ENCODE results near the gene PYGB.
"Not testable (repeated sequence)": the region's sequence is repeated elsewhere in the genome, so short reads cannot be mapped to it uniquely, and the experiment has no call there.

PYGB gene

DNA sequence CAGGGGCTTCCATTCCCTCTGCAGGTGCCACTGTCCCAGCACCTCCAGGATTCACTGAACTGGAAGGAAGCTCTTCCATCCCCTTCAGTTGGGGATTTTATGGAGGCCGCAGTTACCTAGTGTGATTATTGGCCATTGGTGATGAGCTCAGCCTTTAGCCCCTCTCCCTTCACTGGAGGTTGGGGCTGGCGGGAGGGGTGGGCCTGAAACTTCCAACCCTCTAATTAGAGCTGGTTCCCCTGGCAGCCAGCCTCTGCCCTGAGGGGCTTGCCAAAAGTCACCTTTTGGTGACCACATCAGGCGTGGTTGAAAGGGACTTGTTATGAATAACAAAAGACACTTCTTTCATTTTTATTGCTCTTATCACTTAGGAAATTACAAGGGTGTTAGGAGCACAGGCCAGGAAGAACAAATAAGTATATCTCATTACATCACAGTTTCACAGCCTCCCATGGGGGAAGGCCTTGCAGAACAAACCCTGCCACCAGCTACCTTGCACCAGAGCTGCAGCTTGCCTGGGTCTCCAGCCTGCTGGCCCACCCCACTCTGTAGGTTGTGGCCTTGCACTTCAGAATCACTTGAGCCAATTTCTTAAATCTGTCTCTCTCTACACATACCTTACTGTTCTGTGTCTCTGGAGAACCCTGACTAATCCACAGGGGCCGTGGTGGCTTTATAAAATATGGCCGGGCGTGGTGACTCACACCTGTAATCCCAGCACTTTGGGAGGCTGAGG, 5.0 kb downstream of the PYGB start:
- H3K4me1 ChIP-seq (ENCODE audit: insufficient read depth, low read length) = peaks cover 35% of the 10 kb centered on the region
- no peaks in the 10 kb centered on the region for H3K27me3 ChIP-seq (ENCODE audit: insufficient read depth, low read length)
- H2AFZ ChIP-seq (ENCODE audit: low read depth, low read length) = no peak overlapping the region
- H3K9me3 ChIP-seq (ENCODE audit: low read length) = no peaks in the 10 kb centered on the region
- H3K36me3 ChIP-seq (ENCODE audit: insufficient read depth, low read length) = peaks cover 15% of the 10 kb centered on the region
- no peak overlapping the region for H3K4me3 ChIP-seq (ENCODE audit: low read length)

GRCh38 chr20:25253606-25254275, 5.9 kb downstream of the PYGB start:
- H3K4me3 ChIP-seq (ENCODE audit: low read length) = no peak overlapping the region
- H3K27me3 ChIP-seq (ENCODE audit: insufficient read depth, low read length) = no peaks in the 10 kb centered on the region
- peaks cover 35% of the 10 kb centered on the region for H3K4me1 ChIP-seq (ENCODE audit: insufficient read depth, low read length)
- peaks cover 7% of the 10 kb centered on the region for H3K9me3 ChIP-seq (ENCODE audit: low read length)
- no peak overlapping the region for H2AFZ ChIP-seq (ENCODE audit: low read depth, low read length)
- peaks cover 24% of the 10 kb centered on the region for H3K36me3 ChIP-seq (ENCODE audit: insufficient read depth, low read length)

DNA sequence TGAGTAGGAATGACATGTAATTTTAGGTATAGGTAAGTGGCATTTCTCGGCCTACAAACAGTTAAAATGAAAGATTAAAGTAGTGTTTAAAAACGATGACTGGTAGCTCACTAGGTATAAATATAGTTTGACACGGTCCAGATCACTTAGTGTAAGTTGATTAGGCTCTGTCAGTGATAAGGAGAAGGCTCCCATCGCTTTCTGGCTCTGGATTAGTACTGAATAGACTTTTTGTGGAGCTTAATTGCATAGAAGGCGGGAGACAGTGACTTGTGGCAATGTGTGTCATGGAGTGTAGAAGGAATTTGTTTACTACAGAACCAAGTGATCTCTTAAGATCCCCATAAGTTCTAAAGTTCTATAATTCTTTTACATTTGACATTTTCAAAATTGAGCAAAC, 6.7 kb downstream of the PYGB start:
- no peak overlapping the region for H3K4me3 ChIP-seq (ENCODE audit: low read length)
- peaks cover 14% of the 10 kb centered on the region for H3K9me3 ChIP-seq (ENCODE audit: low read length)
- H3K4me1 ChIP-seq (ENCODE audit: insufficient read depth, low read length) = peaks cover 31% of the 10 kb centered on the region
- H3K27me3 ChIP-seq (ENCODE audit: insufficient read depth, low read length) = no peaks in the 10 kb centered on the region
- peaks cover 32% of the 10 kb centered on the region for H3K36me3 ChIP-seq (ENCODE audit: insufficient read depth, low read length)
- no peak overlapping the region for H2AFZ ChIP-seq (ENCODE audit: low read depth, low read length)

GRCh38 chr20:25254986-25255680, 7.2 kb downstream of the PYGB start:
- H3K36me3 ChIP-seq (ENCODE audit: insufficient read depth, low read length) = peaks cover 38% of the 10 kb centered on the region

DNA sequence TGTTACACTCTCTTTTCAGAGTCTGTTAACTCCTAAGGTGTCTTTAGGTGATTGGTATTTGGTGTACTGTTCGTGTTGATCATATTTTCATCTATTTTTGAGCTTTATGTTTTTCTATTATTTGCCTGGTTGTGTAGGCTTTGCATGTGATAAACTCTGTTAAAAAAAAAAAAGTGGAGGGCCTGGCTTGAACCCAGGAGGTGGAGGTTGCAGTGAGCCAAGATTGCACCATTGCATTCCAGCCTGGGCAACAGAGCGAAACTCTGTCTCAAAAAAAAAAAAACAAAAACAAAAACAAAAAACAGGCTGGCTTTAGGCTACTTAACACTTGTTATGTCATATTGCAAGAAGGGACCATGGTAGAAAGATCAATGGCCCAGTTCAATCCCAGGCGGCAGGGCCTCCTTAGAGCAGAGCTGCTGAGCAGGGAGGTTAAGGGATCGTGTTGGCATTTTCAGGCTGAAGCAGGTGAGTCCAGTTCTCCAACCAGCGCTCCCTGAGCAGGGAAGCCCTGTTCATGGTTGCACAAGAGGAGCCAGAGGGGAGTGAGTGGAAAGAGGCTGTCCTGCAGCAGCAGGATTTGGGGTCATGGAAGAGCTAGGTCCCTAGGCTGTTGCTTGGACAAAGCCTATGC, 8.5 kb downstream of the PYGB start:
- no peak overlapping the region for H2AFZ ChIP-seq (ENCODE audit: low read depth, low read length)
- peaks cover 28% of the 10 kb centered on the region for H3K9me3 ChIP-seq (ENCODE audit: low read length)
- no peak overlapping the region for H3K4me3 ChIP-seq (ENCODE audit: low read length)
- peaks cover 47% of the 10 kb centered on the region for H3K36me3 ChIP-seq (ENCODE audit: insufficient read depth, low read length)
- H3K4me1 ChIP-seq (ENCODE audit: insufficient read depth, low read length) = peaks cover 16% of the 10 kb centered on the region
- no peaks in the 10 kb centered on the region for H3K27me3 ChIP-seq (ENCODE audit: insufficient read depth, low read length)

More at GRCh38 chr20:25254986-25255680, 7.2 kb downstream of the PYGB start:
- Histone ChIP-seq H3K4me1 (ENCODE audit: insufficient read depth, low read length) (peaks cover 28% of the 10 kb centered on the region), H3K4me3 (ENCODE audit: low read length) (no peak overlapping the region), H2AFZ (ENCODE audit: low read depth, low read length) (no peak overlapping the region), H3K27me3 (ENCODE audit: insufficient read depth, low read length) (no peaks in the 10 kb centered on the region), H3K9me3 (ENCODE audit: low read length) (peaks cover 20% of the 10 kb centered on the region)

- Histone ChIP-seq H2AFZ (ENCODE audit: low read depth, low read length) (no peak overlapping the region), H3K27me3 (ENCODE audit: insufficient read depth, low read length) (no peaks in the 10 kb centered on the region), H3K4me3 (ENCODE audit: low read length) (no peak overlapping the region), H3K36me3 (ENCODE audit: insufficient read depth, low read length) (peaks cover 47% of the 10 kb centered on the region), H3K4me1 (ENCODE audit: insufficient read depth, low read length) (peaks cover 8% of the 10 kb centered on the region), H3K9me3 (ENCODE audit: low read length) (peaks cover 31% of the 10 kb centered on the region)
Measured at GRCh38 chr20:25257130-25257529, 9.2 kb downstream of the PYGB start.

DNA sequence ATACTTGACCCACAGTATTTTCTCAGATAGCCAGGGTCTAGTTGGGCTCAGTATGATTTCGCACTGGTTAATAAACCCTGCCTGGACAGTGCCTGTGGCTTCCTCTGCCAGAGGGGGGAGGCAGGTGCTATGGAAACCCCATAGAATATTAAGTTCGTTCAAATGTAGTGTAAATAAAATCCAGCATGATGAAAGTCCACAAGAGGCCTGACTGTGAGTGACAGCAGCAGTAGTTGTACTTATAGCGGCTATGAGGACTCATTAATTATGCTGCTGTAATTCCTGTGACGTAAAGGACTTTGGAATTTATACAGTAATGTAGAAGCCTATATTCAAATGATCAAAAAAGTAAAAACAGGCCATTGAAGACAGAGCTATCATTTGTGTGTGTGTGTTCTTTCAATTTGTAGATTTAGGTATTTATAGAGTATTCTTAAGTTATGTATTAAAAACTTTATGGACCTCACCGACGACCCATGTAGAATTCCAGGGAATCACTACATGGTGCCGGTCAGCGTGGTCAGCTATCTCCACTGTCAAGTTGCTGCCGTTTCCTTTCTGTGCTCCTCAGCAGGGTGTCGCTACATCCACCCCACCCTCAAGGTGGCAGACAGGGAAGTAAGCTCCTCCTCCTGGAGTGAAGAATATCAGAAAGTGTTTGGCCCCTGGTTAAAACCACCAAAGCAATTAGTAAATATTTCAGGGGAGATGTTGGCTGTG, 10.0 kb downstream of the PYGB start:
- Histone ChIP-seq H3K4me3 (ENCODE audit: low read length) (no peak overlapping the region), H2AFZ (ENCODE audit: low read depth, low read length) (no peak overlapping the region), H3K27me3 (ENCODE audit: insufficient read depth, low read length) (no peaks in the 10 kb centered on the region), H3K36me3 (ENCODE audit: insufficient read depth, low read length) (peaks cover 45% of the 10 kb centered on the region), H3K4me1 (ENCODE audit: insufficient read depth, low read length) (no peaks in the 10 kb centered on the region), H3K9me3 (ENCODE audit: low read length) (peaks cover 31% of the 10 kb centered on the region)

DNA sequence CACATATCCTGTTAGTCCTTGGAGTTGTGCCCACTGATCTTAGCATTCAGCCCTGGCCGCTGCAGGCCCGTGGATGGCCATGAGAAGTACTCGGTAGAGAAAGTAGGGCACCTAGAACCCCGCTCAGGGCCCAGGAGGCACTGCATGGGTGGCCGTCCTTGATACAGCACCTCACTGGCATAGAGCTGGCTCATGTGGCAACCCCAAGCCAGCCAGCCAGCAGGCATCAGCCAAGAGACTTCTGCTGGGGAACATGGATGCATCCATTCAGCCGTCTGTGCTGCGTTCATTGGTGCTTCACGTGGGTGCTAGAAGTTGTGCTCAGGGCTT, 10.6 kb downstream of the PYGB start:
- H3K9me3 ChIP-seq (ENCODE audit: low read length) = peaks cover 31% of the 10 kb centered on the region
- H3K36me3 ChIP-seq (ENCODE audit: insufficient read depth, low read length) = peaks cover 43% of the 10 kb centered on the region
- no peaks in the 10 kb centered on the region for H3K27me3 ChIP-seq (ENCODE audit: insufficient read depth, low read length)
- H3K4me3 ChIP-seq (ENCODE audit: low read length) = no peak overlapping the region
- no peak overlapping the region for H2AFZ ChIP-seq (ENCODE audit: low read depth, low read length)
- H3K4me1 ChIP-seq (ENCODE audit: insufficient read depth, low read length) = no peaks in the 10 kb centered on the region

- no peaks in the 10 kb centered on the region for H3K4me1 ChIP-seq (ENCODE audit: insufficient read depth, low read length)
- peaks cover 31% of the 10 kb centered on the region for H3K9me3 ChIP-seq (ENCODE audit: low read length)
- no peak overlapping the region for H2AFZ ChIP-seq (ENCODE audit: low read depth, low read length)
- H3K27me3 ChIP-seq (ENCODE audit: insufficient read depth, low read length) = no peaks in the 10 kb centered on the region
- H3K4me3 ChIP-seq (ENCODE audit: low read length) = no peak overlapping the region
- H3K36me3 ChIP-seq (ENCODE audit: insufficient read depth, low read length) = peaks cover 43% of the 10 kb centered on the region
Measured at GRCh38 chr20:25258828-25259227, 10.9 kb downstream of the PYGB start.

DNA sequence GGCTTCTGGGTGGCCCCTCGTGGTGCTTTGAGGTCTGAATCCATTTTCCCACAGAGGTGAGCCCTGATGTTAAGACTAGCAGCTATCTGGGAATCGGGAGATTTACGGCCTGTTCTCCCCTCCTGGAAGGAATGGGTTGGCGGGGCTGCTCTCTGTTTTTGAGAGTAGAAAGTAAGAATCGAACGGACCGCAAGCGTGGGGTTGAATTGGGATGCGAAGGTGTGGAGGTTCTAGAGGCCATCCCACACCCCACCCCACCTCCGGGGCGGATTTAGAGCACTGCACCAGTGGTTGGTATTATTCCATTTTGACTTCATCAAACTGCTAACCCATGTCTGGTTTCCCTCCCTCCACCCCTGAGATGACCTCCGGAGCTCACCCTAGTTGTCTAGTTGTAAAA, 11.5 kb downstream of the PYGB start:
- no peak overlapping the region for H3K4me3 ChIP-seq (ENCODE audit: low read length)
- H3K4me1 ChIP-seq (ENCODE audit: insufficient read depth, low read length) = no peaks in the 10 kb centered on the region
- H3K36me3 ChIP-seq (ENCODE audit: insufficient read depth, low read length) = peaks cover 43% of the 10 kb centered on the region
- no peak overlapping the region for H2AFZ ChIP-seq (ENCODE audit: low read depth, low read length)
- no peaks in the 10 kb centered on the region for H3K27me3 ChIP-seq (ENCODE audit: insufficient read depth, low read length)
- peaks cover 31% of the 10 kb centered on the region for H3K9me3 ChIP-seq (ENCODE audit: low read length)

DNA sequence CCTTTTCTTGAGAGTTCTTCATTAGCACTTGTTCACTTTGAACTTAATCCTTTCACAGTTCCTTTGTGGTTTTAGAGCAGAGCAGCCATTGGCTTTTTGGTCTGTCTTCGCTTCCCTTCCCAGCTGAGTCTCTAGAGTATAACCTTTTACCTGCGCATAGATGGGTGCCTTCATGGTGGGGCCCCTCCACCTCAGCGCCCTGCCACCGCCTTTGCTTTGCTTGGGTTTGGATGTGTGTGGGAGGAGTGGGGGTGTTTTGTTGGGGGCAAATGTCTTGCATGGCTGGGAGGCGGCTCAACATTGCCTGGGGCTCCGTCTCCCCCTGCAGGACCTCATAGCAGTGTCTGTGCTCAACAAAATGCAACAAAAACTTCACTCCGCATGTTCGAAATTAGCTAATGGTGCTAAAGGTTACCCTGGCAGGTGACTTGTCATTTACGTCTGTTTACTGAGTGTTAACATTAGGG, 11.9 kb downstream of the PYGB start:
- Histone ChIP-seq H3K4me3 (ENCODE audit: low read length) (no peak overlapping the region), H3K4me1 (ENCODE audit: insufficient read depth, low read length) (no peaks in the 10 kb centered on the region), H3K36me3 (ENCODE audit: insufficient read depth, low read length) (peaks cover 41% of the 10 kb centered on the region), H3K27me3 (ENCODE audit: insufficient read depth, low read length) (no peaks in the 10 kb centered on the region), H2AFZ (ENCODE audit: low read depth, low read length) (no peak overlapping the region), H3K9me3 (ENCODE audit: low read length) (peaks cover 31% of the 10 kb centered on the region)

DNA sequence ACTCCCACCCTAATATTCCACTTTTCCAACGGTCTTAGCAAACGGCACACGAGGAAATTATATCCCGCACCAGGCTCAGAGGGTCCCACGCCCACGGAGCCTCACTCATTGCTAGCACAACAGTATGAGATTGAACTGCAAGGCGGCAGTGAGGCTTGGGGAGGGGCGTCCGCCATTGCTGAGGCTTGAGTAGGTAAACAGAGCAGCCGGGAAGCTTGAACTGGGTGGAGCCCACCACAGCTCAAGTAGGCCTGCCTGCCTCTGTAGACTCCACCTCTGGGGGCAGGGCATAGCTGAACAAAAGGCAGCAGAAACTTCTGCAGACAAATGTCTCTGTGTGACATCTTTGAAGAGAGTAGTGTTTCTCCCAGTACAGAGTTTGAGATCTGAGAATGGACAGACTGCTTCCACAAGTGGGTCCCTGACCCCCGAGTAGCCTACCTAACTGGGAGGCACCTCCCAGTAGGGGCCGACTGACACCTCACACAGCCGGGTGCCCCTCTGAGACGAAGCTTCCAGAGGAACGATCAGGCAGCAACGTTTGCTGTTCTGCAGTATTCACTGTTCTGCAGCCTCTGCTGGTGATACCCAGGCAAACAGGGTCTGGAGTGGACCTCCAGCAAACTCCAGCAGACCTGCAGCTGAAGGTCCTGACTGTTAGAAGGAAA, 13.0 kb downstream of the PYGB start:
- not testable (repeated sequence) for H3K27me3 ChIP-seq (ENCODE audit: insufficient read depth, low read length); H3K4me3 ChIP-seq (ENCODE audit: low read length); H2AFZ ChIP-seq (ENCODE audit: low read depth, low read length); H3K4me1 ChIP-seq (ENCODE audit: insufficient read depth, low read length)
- peaks cover 31% of the 10 kb centered on the region for H3K9me3 ChIP-seq (ENCODE audit: low read length)
- H3K36me3 ChIP-seq (ENCODE audit: insufficient read depth, low read length) = peaks cover 34% of the 10 kb centered on the region

All from neuron (in vitro differentiated cells).